A673 (cell line): ENCODE results near the gene SH3GL2. TPM values are rescaled to one million over a fixed set of nuclear protein-coding genes. Genes with fewer than 3 reads are reported as not detected.

Experiments
- BruUV-seq: library from RNA; stranded (reverse); fragments of 400-500 nt; replicated peaks from 2 replicates; lab custom pipeline; 2021; lab: Mats Ljungman, UMichigan
- CTCF ChIA-PET: fragments of 300-600 bp; sonication (Branson Sonifier 250); formaldehyde crosslinking; loops from one replicate; lab custom pipeline; 2022; ENCODE audit warnings: antibody characterized with exemption; lab: Charles Lee
- POLR2A ChIA-PET: fragments of 300-600 bp; sonication (Branson Sonifier 250); formaldehyde crosslinking; loops from one replicate; lab custom pipeline; 2022; ENCODE audit warnings: antibody characterized with exemption; ENCODE audit not compliant: low non-redundant PET; lab: Charles Lee
- DNase-seq: peaks from one replicate; pipeline ENCODE4 v3.0.0-alpha.2; 2015; ENCODE audit warnings: low spot score
- H3K27ac ChIP-seq: fragments of 200-600 bp; sonication (generic); 2 replicates; pipeline ENCODE4 v1.5.1; 2016; ENCODE audit warnings: mixed run types, low read depth, mild to moderate bottlenecking, mixed read lengths, antibody characterized with exemption, low read length; ENCODE audit not compliant: poor library complexity, severe bottlenecking
- H3K27me3 ChIP-seq: fragments of 200-600 bp; sonication (generic); replicated peaks from 2 replicates; pipeline ENCODE4 v1.6.1; 2017; ENCODE audit warnings: mixed run types, low read depth, mild to moderate bottlenecking, mixed read lengths, antibody characterized with exemption, low read length; ENCODE audit not compliant: insufficient read depth, poor library complexity
- H3K36me3 ChIP-seq: fragments of 200-600 bp; sonication (generic); 2 replicates; pipeline ENCODE4 v1.6.1; 2016; ENCODE audit warnings: mixed run types, mild to moderate bottlenecking, mixed read lengths, antibody characterized with exemption, low read length; ENCODE audit not compliant: insufficient read depth, poor library complexity, severe bottlenecking
- H3K4me1 ChIP-seq: fragments of 200-600 bp; sonication (generic); 2 replicates; pipeline ENCODE4 v1.6.1; 2017; ENCODE audit warnings: mixed run types, mild to moderate bottlenecking, mixed read lengths, antibody characterized with exemption, low read length; ENCODE audit not compliant: insufficient read depth, poor library complexity, severe bottlenecking
- H3K4me3 ChIP-seq: fragments of 200-600 bp; sonication (generic); 2 replicates; pipeline ENCODE4 v1.5.1; 2016; ENCODE audit warnings: low read depth, mixed run types, mild to moderate bottlenecking, mixed read lengths, low read length; ENCODE audit not compliant: poor library complexity, severe bottlenecking
- H3K9me3 ChIP-seq: fragments of 200-600 bp; sonication (generic); 2 replicates; pipeline ENCODE4 v1.6.1; 2016; ENCODE audit warnings: mixed run types, low read depth, mild to moderate bottlenecking, mixed read lengths, antibody characterized with exemption, low read length; ENCODE audit not compliant: poor library complexity, severe bottlenecking
- EZH2 ChIP-seq: fragments of 200-600 bp; sonication (generic); IDR thresholded peaks from 2 replicates; pipeline ENCODE4 v1.6.1; 2017; ENCODE audit warnings: borderline replicate concordance, low read depth, mild to moderate bottlenecking, mixed read lengths, antibody characterized with exemption, low read length; ENCODE audit not compliant: poor library complexity, severe bottlenecking
- intact Hi-C: fragments of 100-400 bp; cut with micrococcal nuclease; formaldehyde crosslinking; loops from one replicate; pipeline ENCODE4 v1.10.0; 2022; ENCODE audit not compliant: unreplicated experiment
- total RNA-seq: library from RNA; stranded (reverse); gene quantifications from 2 replicates; pipeline ENCODE4 v1.2.3, GENCODE V29; 2021
- TF ChIP-seq, protein P1 (sequence below): fragments of 300-800, 200-600 bp; sonication (generic); conservative IDR thresholded peaks from 2 replicates; pipeline ENCODE4 v1.5.1; 2017; ENCODE audit warnings: low read depth, mild to moderate bottlenecking, antibody characterized with exemption, low read length, moderate library complexity, mixed read lengths

Gene SH3GL2
- total RNA-seq, 1 experiment from 2014 or later, result not detected

DNA sequence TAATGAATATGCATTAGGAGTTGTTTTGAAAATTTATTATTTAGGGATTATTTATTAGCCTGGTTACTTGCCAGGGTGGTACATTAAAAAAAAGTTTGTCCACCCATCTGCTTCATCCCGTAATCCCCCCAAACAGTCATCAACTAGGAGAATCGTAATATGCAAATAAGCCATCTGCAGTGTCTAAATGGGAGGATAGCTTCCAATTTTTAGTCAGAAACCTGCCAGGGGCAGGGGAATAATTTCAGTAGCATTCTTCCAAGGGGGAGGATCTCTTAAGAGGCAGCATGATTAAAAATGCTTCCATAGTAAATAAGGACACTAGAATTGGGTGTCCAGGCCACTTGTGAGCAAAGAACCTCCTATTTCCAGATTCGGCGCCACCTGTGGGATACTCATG is 43.3 kb downstream of the SH3GL2 start:
- H3K4me3 ChIP-seq, result no peak overlapping the region
- no peaks in the 10 kb centered on the region for H3K4me1 ChIP-seq
- POLR2A ChIA-PET, result no interaction called here
- no TSS peak for BruUV-seq
- no peaks in the 10 kb centered on the region for H3K27me3 ChIP-seq
- TF ChIP-seq EZH2, result no peak
- TF ChIP-seq, protein P1, sequence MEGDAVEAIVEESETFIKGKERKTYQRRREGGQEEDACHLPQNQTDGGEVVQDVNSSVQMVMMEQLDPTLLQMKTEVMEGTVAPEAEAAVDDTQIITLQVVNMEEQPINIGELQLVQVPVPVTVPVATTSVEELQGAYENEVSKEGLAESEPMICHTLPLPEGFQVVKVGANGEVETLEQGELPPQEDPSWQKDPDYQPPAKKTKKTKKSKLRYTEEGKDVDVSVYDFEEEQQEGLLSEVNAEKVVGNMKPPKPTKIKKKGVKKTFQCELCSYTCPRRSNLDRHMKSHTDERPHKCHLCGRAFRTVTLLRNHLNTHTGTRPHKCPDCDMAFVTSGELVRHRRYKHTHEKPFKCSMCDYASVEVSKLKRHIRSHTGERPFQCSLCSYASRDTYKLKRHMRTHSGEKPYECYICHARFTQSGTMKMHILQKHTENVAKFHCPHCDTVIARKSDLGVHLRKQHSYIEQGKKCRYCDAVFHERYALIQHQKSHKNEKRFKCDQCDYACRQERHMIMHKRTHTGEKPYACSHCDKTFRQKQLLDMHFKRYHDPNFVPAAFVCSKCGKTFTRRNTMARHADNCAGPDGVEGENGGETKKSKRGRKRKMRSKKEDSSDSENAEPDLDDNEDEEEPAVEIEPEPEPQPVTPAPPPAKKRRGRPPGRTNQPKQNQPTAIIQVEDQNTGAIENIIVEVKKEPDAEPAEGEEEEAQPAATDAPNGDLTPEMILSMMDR, result no peak
- no peaks in the 10 kb centered on the region for H3K36me3 ChIP-seq
- no peak for DNase-seq
- H3K27ac ChIP-seq, result no peak overlapping the region
- intact Hi-C loops, result no loop called here
- CTCF ChIA-PET, result no interaction called here
- H3K9me3 ChIP-seq, result no peaks in the 10 kb centered on the region

DNA sequence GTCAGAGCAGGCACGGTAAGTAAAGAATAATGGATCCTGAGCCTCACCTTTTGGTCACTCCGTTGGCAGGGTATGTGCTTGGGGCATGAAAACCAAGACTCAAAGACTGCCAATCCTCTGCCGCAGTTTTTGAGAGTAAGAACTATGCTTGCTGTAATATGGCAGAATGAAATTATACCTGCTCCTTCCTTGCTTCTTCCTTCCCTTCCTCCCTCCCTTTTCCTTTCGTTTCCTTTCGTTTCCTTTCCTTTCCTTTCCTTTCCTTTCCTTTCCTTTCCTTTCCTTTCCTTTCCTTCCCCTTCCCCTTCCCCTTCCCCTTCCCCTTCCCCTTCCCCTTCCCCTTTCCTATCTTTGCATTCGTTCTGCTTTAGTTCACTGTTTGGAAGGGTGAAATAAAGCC is 43.9 kb downstream of the SH3GL2 start:
- Histone ChIP-seq H3K9me3 (no peaks in the 10 kb centered on the region), H3K27ac (no peak overlapping the region), H3K36me3 (no peaks in the 10 kb centered on the region), H3K4me1 (no peaks in the 10 kb centered on the region), H3K4me3 (no peak overlapping the region), H3K27me3 (no peaks in the 10 kb centered on the region)
- ChIA-PET CTCF (no interaction called here), POLR2A (no interaction called here)
- no peak for TF ChIP-seq EZH2
- TF ChIP-seq, protein P1, result no peak
- DNase-seq, result no peak
- no TSS peak for BruUV-seq
- intact Hi-C loops, result no loop called here

DNA sequence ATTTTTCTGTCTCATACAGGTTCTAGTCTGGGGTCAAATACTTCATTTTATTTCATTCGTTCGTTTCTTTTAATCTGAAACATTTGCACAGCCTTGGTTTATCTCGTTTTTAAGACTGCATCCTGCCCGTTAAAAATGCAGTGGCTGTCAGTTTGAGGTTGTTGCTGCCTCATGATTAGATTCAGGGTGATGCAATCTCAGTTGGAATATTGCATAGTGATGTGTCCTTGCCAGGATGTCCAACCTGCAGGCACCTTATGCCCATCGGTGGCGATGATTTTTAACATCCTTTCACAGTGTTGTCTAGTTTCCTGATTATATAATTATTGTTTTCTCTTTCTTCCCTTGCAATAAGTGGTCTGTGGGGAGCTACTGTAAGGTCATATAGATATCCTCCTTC is 45.1 kb downstream of the SH3GL2 start:
- Histone ChIP-seq H3K9me3 (no peaks in the 10 kb centered on the region), H3K27me3 (no peaks in the 10 kb centered on the region), H3K36me3 (no peaks in the 10 kb centered on the region), H3K27ac (no peak overlapping the region), H3K4me1 (no peaks in the 10 kb centered on the region), H3K4me3 (no peak overlapping the region)
- ChIA-PET POLR2A (no interaction called here), CTCF (no interaction called here)
- intact Hi-C loops, result no loop called here
- TF ChIP-seq EZH2, result no peak
- TF ChIP-seq, protein P1, result no peak
- DNase-seq, result no peak
- no TSS peak for BruUV-seq
